HFFc6 (cell line): ENCODE measurements around the gene NCOA1. TPM values are rescaled to one million over a fixed set of nuclear protein-coding genes. Genes with fewer than 3 reads are reported as not detected.

ENCODE experiments used
- DNase-seq: peaks from one replicate; pipeline ENCODE4 v3.0.0-alpha.2; 2018
- H3K27ac Mint-ChIP-seq: 2 replicates; pipeline ENCODE4 v1.8.0; 2020; ENCODE audit warnings: mild to moderate bottlenecking, mixed read lengths
- H3K27me3 Mint-ChIP-seq: 2 replicates; pipeline ENCODE4 v1.8.0; 2021; ENCODE audit warnings: mild to moderate bottlenecking, moderate library complexity, mixed read lengths; ENCODE audit not compliant: insufficient read depth
- H3K36me3 Mint-ChIP-seq: 2 replicates; pipeline ENCODE4 v1.8.0; 2021; ENCODE audit warnings: low read depth, mixed read lengths
- H3K4me1 Mint-ChIP-seq: 2 replicates; pipeline ENCODE4 v1.8.0; 2020; ENCODE audit warnings: low read depth, mixed read lengths
- H3K4me3 Mint-ChIP-seq: 2 replicates; pipeline ENCODE4 v1.8.0; 2020; ENCODE audit warnings: mild to moderate bottlenecking, moderate library complexity, mixed read lengths
- H3K9me3 Mint-ChIP-seq: 2 replicates; pipeline ENCODE4 v1.8.0; 2020; ENCODE audit warnings: mild to moderate bottlenecking, mixed read lengths
- total RNA-seq, 6 experiments: library from RNA; stranded (reverse); fragmentation: NEBNext Ultra II Directional; extraction: Animal tissue kit (Norgen Biotek cat#: 25700); gene quantifications; 2 replicates in 1 of 6; 3 replicates in 5 of 6; pipeline ENCODE4 v1.2.3, GENCODE V29; 2021
- TF ChIP-seq, protein P1 (sequence below): fragments of 200-600 bp; sonication (generic); IDR thresholded peaks from 2 replicates; pipeline ENCODE4 v1.5.0; 2021; ENCODE audit warnings: antibody characterized with exemption, mild to moderate bottlenecking

Gene NCOA1
- total RNA-seq, 6 experiments from 2014 or later, result 8.6 to 11.2 (median 10.7) TPM

GRCh38 chr2:24756789-24757188, 265.7 kb downstream of the NCOA1 start:
- no peak overlapping the region for H3K4me3 Mint-ChIP-seq
- H3K4me1 Mint-ChIP-seq, result no peaks in the 10 kb centered on the region
- H3K36me3 Mint-ChIP-seq, result no peaks in the 10 kb centered on the region

DNA sequence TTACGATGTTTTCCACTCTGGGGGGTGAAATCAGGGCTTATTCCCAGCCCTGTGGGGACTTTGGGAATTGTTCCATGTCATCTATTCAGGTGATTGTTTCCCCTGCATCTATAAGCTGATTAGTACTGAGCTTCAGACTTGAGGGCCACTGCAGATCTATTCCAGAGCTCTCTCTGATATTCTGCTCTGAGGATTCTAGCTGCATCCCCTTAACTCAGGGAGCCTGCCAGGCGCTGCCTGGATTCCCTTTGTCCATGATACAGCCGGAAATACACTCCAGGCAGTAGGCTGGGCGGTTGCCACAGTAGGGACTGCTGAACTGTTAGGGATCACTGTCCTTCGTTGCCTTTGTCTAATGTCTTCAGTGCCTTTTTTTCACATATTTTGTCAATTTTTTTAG, 270.8 kb downstream of the NCOA1 start:
- no peak for DNase-seq
- Mint-ChIP-seq H3K4me3 (no peak overlapping the region), H3K36me3 (no peaks in the 10 kb centered on the region), H3K4me1 (no peaks in the 10 kb centered on the region), H3K27ac (no peak overlapping the region), H3K27me3 (no peaks in the 10 kb centered on the region), H3K9me3 (no peaks in the 10 kb centered on the region)
- TF ChIP-seq, protein P1, sequence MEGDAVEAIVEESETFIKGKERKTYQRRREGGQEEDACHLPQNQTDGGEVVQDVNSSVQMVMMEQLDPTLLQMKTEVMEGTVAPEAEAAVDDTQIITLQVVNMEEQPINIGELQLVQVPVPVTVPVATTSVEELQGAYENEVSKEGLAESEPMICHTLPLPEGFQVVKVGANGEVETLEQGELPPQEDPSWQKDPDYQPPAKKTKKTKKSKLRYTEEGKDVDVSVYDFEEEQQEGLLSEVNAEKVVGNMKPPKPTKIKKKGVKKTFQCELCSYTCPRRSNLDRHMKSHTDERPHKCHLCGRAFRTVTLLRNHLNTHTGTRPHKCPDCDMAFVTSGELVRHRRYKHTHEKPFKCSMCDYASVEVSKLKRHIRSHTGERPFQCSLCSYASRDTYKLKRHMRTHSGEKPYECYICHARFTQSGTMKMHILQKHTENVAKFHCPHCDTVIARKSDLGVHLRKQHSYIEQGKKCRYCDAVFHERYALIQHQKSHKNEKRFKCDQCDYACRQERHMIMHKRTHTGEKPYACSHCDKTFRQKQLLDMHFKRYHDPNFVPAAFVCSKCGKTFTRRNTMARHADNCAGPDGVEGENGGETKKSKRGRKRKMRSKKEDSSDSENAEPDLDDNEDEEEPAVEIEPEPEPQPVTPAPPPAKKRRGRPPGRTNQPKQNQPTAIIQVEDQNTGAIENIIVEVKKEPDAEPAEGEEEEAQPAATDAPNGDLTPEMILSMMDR, result no peak

More at GRCh38 chr2:24756789-24757188, 265.7 kb downstream of the NCOA1 start:
- TF ChIP-seq, protein P1, result no peak
- DNase-seq, result no peak
- Mint-ChIP-seq H3K27me3 (no peaks in the 10 kb centered on the region), H3K9me3 (no peaks in the 10 kb centered on the region), H3K27ac (no peak overlapping the region)

DNA sequence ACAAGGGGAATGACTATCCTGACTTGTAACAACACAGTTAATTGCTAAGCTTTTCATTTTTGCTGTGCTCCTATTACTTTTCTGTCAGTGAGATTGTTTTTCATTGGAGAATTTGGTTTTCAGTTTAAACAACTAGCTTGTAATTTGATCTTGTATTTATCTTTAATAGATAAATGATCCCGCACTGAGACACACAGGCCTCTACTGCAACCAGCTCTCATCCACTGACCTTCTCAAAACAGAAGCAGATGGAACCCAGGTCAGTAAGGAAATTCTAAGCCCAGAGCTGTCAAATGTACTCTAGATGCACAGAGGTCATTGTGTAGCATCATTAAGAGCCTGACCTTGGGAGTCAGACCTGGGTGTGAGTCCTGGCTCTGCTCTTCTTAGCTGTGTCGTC, 271.5 kb downstream of the NCOA1 start:
- no peak for DNase-seq
- no peak overlapping the region for H3K27ac Mint-ChIP-seq
- no peaks in the 10 kb centered on the region for H3K27me3 Mint-ChIP-seq
- no peaks in the 10 kb centered on the region for H3K9me3 Mint-ChIP-seq
- no peak overlapping the region for H3K4me3 Mint-ChIP-seq
- H3K4me1 Mint-ChIP-seq, result no peaks in the 10 kb centered on the region
- H3K36me3 Mint-ChIP-seq, result no peaks in the 10 kb centered on the region
- TF ChIP-seq, protein P1, result no peak

GRCh38 chr2:24763843-24764242, 272.8 kb downstream of the NCOA1 start:
- Mint-ChIP-seq H3K4me1 (no peaks in the 10 kb centered on the region), H3K27me3 (no peaks in the 10 kb centered on the region), H3K4me3 (no peak overlapping the region), H3K36me3 (no peaks in the 10 kb centered on the region), H3K27ac (no peak overlapping the region), H3K9me3 (no peaks in the 10 kb centered on the region)
- TF ChIP-seq, protein P1, result no peak
- no peak for DNase-seq

GRCh38 chr2:24766609-24767008, 275.6 kb downstream of the NCOA1 start:
- Mint-ChIP-seq H3K4me1 (no peaks in the 10 kb centered on the region), H3K4me3 (no peak overlapping the region; the same call in 1 of the 2 replicates), H3K27ac (no peak overlapping the region), H3K9me3 (no peaks in the 10 kb centered on the region), H3K36me3 (no peaks in the 10 kb centered on the region), H3K27me3 (no peaks in the 10 kb centered on the region)
- no peak for DNase-seq
- TF ChIP-seq, protein P1, result no peak

- TF ChIP-seq, protein P1, result no peak
Measured at GRCh38 chr2:24768013-24768412, 277.0 kb downstream of the NCOA1 start.

More at GRCh38 chr2:24768013-24768412, 277.0 kb downstream of the NCOA1 start:
- Mint-ChIP-seq H3K36me3 (no peaks in the 10 kb centered on the region), H3K27ac (no peak overlapping the region), H3K4me3 (no peak overlapping the region), H3K4me1 (no peaks in the 10 kb centered on the region), H3K27me3 (no peaks in the 10 kb centered on the region), H3K9me3 (no peaks in the 10 kb centered on the region)
- DNase-seq, result no peak
